ENCODE results near the gene STAC.

The STAC gene

GRCh38 chr3:36451816-36452215 lies 71.5 kb downstream of the STAC start:
- no peak for TF ChIP-seq POLR2AphosphoS5 (IDR thresholded peaks at IDR 0.05; ENCODE audit: low read depth, low read length)

- TF ChIP-seq TAF1 (IDR thresholded peaks at IDR 0.05; ENCODE audit: borderline replicate concordance, insufficient read depth, low read length) (no peak), REST (IDR thresholded peaks at IDR 0.05; ENCODE audit: insufficient read depth in 1 of 2, low read depth in 2 of 2, low read length in 2 of 2) (no peak), POLR2AphosphoS5 (IDR thresholded peaks at IDR 0.05; ENCODE audit: low read depth, low read length) (no peak), SIN3A (IDR thresholded peaks at IDR 0.05; ENCODE audit: borderline replicate concordance, insufficient read depth, low read length) (no peak), FOXP2 (optimal IDR thresholded peaks at IDR 0.05; ENCODE audit: borderline replicate concordance, extremely low read depth, extremely low read length, insufficient read depth) (no peak)
Measured at GRCh38 chr3:36455406-36455805, 75.1 kb downstream of the STAC start.

- TF ChIP-seq TAF1 (IDR thresholded peaks at IDR 0.05; ENCODE audit: borderline replicate concordance, insufficient read depth, low read length): no peak
- TF ChIP-seq SIN3A (IDR thresholded peaks at IDR 0.05; ENCODE audit: borderline replicate concordance, insufficient read depth, low read length): no peak
- no peak for TF ChIP-seq FOXP2 (optimal IDR thresholded peaks at IDR 0.05; ENCODE audit: borderline replicate concordance, extremely low read depth, extremely low read length, insufficient read depth)
- TF ChIP-seq POLR2AphosphoS5 (IDR thresholded peaks at IDR 0.05; ENCODE audit: low read depth, low read length): no peak
- TF ChIP-seq REST (IDR thresholded peaks at IDR 0.05; ENCODE audit: insufficient read depth in 1 of 2, low read depth in 2 of 2, low read length in 2 of 2): no peak
Measured at GRCh38 chr3:36456784-36457183, 76.5 kb downstream of the STAC start.

GRCh38 chr3:36457667-36458066 lies 77.4 kb downstream of the STAC start:
- TF ChIP-seq POLR2AphosphoS5 (IDR thresholded peaks at IDR 0.05; ENCODE audit: low read depth, low read length) (no peak), SIN3A (IDR thresholded peaks at IDR 0.05; ENCODE audit: borderline replicate concordance, insufficient read depth, low read length) (no peak), TAF1 (IDR thresholded peaks at IDR 0.05; ENCODE audit: borderline replicate concordance, insufficient read depth, low read length) (no peak), REST (IDR thresholded peaks at IDR 0.05; ENCODE audit: insufficient read depth in 1 of 2, low read depth in 2 of 2, low read length in 2 of 2) (no peak), FOXP2 (optimal IDR thresholded peaks at IDR 0.05; ENCODE audit: borderline replicate concordance, extremely low read depth, extremely low read length, insufficient read depth) (no peak)

GRCh38 chr3:36459177-36459576 lies 78.9 kb downstream of the STAC start:
- TF ChIP-seq REST (IDR thresholded peaks at IDR 0.05; ENCODE audit: insufficient read depth in 1 of 2, low read depth in 2 of 2, low read length in 2 of 2): no peak
